ENCODE measurements around the gene SCN8A.
"Not testable (repeated sequence)": the region's sequence is repeated elsewhere in the genome, so short reads cannot be mapped to it uniquely, and the experiment has no call there.

The SCN8A gene

DNA sequence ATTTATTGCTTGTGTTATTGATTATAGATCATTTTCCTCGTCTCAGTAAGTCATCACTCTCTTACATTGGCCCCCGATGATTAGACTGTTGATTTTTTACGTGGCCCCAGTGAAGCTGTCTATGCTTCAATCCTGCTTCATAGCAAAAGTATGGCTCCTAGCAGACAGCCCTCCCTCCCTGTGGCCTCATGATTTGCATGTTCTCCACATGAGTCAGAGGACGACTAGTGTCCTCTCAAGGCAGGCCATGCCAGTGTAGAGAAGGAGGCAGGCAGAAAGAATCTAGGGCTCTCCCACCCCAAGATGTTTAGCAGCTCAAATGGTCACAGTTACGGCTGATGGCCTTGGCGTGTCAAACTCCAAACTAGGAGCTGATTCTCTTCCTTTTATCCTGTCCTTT lies 197.8 kb downstream of the SCN8A start:
- peak; percentile 82 for DNase-seq (ENCODE audit: low read depth)
- TF ChIP-seq, protein P1, sequence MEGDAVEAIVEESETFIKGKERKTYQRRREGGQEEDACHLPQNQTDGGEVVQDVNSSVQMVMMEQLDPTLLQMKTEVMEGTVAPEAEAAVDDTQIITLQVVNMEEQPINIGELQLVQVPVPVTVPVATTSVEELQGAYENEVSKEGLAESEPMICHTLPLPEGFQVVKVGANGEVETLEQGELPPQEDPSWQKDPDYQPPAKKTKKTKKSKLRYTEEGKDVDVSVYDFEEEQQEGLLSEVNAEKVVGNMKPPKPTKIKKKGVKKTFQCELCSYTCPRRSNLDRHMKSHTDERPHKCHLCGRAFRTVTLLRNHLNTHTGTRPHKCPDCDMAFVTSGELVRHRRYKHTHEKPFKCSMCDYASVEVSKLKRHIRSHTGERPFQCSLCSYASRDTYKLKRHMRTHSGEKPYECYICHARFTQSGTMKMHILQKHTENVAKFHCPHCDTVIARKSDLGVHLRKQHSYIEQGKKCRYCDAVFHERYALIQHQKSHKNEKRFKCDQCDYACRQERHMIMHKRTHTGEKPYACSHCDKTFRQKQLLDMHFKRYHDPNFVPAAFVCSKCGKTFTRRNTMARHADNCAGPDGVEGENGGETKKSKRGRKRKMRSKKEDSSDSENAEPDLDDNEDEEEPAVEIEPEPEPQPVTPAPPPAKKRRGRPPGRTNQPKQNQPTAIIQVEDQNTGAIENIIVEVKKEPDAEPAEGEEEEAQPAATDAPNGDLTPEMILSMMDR (conservative IDR thresholded peaks at IDR 0.05; ENCODE audit: low read length), result no peak; the same call in 1 of the 2 replicates
- no peak overlapping the region for H3K4me3 ChIP-seq (ENCODE audit: low read length)

DNA sequence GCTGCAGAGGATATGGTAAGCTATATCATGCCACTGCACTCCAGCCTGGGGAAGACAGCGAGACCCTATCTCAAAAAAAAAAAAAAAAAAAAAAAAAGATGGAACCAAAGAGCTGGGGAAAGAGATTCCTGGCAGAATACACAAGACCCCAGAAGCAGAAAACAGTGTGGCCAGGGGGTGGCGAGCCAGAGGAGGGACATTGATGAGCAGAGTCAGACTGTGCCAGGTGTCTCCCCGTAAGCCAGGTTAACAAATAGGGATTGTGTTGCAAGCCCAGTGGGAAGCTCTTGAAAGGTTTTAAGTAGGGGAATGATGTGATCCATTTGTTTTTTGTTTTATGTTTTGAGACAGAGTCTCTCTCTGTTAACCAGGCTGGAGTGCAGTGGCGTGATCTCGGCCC lies 201.4 kb downstream of the SCN8A start:
- no peak overlapping the region for H3K4me3 ChIP-seq (ENCODE audit: low read length)
- TF ChIP-seq, protein P1 (conservative IDR thresholded peaks at IDR 0.05; ENCODE audit: low read length), result no peak
- no peak for DNase-seq (ENCODE audit: low read depth)

DNA sequence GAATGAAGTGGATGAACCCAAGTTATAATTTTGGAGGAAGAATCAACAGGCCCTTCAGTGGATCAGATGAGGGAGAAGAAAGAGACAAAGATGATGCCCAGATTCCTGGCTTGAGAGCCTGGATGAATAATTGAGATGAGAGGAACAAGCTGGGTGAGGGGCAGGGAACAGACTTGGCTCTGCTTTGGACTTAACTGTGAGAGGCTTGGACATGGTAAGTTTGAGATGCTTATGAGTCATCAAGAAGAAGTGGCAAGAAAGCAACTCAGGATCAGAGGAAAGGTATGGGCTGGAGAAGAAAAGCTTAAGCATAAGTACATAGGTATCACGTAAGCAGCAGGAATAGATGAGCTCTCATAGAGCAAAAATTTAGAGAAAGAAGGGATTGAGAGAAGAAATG lies 202.2 kb downstream of the SCN8A start:
- no peak overlapping the region for H3K4me3 ChIP-seq (ENCODE audit: low read length)
- TF ChIP-seq, protein P1 (conservative IDR thresholded peaks at IDR 0.05; ENCODE audit: low read length), result no peak
- peak; percentile 39 for DNase-seq (ENCODE audit: low read depth)

DNA sequence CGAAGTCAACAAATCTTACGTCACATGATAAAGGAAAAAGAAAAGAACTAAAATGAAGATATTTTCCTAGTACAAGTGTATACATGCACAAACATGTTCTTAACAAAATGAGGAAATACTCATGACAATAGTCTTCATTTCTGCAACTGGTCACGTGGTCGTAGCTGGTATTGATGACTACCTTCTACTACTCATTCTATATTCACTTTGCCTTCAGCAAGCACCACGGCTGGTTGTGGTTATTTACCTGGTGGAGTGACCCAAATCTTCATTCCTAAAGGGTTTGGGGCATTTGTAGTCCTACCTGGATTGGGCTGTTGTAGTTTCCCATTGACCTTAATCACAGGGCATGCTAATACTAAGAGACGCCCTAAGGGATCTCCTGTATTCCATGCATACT lies 206.3 kb downstream of the SCN8A start:
- no peak overlapping the region for H3K4me3 ChIP-seq (ENCODE audit: low read length)
- TF ChIP-seq, protein P1 (conservative IDR thresholded peaks at IDR 0.05; ENCODE audit: low read length), result no peak

DNA sequence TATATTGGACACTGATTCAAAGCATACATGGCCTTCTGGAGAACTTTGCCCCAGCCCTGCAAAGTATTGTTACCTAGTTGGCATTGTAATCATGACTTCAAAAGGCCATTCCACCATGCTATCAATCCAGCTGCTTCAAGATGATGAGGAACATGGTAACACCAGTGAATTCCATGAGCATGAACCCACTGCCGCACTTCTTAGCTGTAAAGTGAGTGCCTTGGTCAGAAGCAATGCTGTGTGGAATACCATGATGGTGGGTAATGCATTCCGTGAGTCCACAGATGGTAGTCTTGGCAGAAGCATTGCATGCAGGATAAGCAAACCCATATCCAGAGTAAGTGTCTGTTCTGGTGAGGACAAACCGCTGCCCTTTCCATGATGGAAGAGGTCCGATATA lies 207.0 kb downstream of the SCN8A start:
- peak; percentile 21 for DNase-seq (ENCODE audit: low read depth)
- not testable (repeated sequence) for H3K4me3 ChIP-seq (ENCODE audit: low read length)

More for the DNA sequence above, 206.3 kb downstream of the SCN8A start:
- DNase-seq (ENCODE audit: low read depth), result no peak

DNA sequence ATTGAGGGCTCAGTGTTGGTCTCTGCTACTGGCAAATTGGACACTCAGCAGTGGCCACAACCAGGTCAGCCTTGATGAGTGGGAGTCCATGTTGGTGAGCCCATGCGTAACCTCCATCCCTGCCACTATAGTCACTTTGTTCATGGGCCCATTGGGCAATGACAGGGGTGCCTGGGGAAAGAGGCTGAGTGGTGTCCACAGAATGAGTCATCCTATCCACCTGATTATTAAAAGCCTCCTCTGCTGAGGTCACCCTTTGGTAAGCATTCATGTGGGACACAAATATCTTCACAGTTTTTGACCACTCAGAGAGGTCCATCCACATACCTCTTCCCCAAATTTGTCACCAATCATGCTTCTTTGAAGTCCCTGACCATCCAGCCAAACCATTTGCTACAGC lies 207.5 kb downstream of the SCN8A start:
- peak; percentile 15 for DNase-seq (ENCODE audit: low read depth)
- TF ChIP-seq, protein P1 (conservative IDR thresholded peaks at IDR 0.05; ENCODE audit: low read length), result no peak
- no peak overlapping the region for H3K4me3 ChIP-seq (ENCODE audit: low read length)

DNA sequence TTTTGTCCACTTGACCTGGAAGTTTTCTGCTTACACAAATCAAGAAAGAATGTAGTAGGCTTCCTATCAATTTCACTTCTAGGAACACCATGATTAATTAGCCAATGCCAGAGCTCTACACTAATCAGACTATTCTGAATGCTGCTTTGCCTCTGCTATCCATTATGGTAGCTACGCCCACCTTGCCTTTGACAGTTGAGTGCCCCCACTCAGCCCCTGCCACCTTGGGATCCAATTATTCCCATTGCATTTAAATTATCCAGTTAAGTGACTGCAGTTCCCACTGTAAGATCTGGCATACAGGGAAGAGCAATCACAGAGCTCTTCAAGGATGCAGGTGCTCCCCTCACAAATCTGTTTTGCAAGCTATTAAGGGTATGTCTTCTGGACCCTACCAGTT lies 210.0 kb downstream of the SCN8A start:
- H3K4me3 ChIP-seq (ENCODE audit: low read length), result no peak overlapping the region
- TF ChIP-seq, protein P1 (conservative IDR thresholded peaks at IDR 0.05; ENCODE audit: low read length), result no peak
- DNase-seq (ENCODE audit: low read depth), result no peak

DNA sequence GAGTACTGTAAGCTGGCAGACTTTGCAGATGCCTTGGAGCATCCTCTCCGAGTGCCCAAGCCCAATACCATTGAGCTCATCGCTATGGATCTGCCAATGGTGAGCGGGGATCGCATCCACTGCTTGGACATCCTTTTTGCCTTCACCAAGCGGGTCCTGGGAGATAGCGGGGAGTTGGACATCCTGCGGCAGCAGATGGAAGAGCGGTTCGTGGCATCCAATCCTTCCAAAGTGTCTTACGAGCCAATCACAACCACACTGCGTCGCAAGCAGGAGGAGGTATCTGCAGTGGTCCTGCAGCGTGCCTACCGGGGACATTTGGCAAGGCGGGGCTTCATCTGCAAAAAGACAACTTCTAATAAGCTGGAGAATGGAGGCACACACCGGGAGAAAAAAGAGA lies 215.9 kb downstream of the SCN8A start:
- TF ChIP-seq, protein P1 (conservative IDR thresholded peaks at IDR 0.05; ENCODE audit: low read length), result no peak
- DNase-seq (ENCODE audit: low read depth), result no peak

More for the DNA sequence above, 215.9 kb downstream of the SCN8A start:
- H3K4me3 ChIP-seq (ENCODE audit: low read length), result no peak overlapping the region
